CD8-positive, alpha-beta memory T cell (primary cell): ENCODE measurements around the gene EIF4A3. TPM values are rescaled to one million over a fixed set of nuclear protein-coding genes. Genes with fewer than 3 reads are reported as not detected.
A peak's percentile ranks its signal among the peaks of the same experiment; 100 is the strongest.

Source experiments
- CTCF ChIA-PET: fragments of 350-600 bp; sonication (Branson Sonifier 250); formaldehyde crosslinking; loops from one replicate; lab custom pipeline; 2021; ENCODE audit warnings: antibody characterized with exemption; lab: Charles Lee
- POLR2A ChIA-PET: fragments of 350-600 bp; sonication (Branson Sonifier 250); formaldehyde crosslinking; loops from one replicate; lab custom pipeline; 2021; ENCODE audit warnings: antibody characterized with exemption; lab: Charles Lee
- DNase-seq, 5 donors: peaks; one replicate each; pipeline versions ENCODE4 v3.0.0 to v3.0.0-alpha.2; 2020 to 2022; ENCODE audit warnings: mixed read lengths in 1 of 5
- H3K27ac ChIP-seq: one replicate; pipeline ENCODE4 v1.7.0; 2013; ENCODE audit warnings: low read depth, mild to moderate bottlenecking, low read length, moderate library complexity
- H3K27me3 ChIP-seq: 2 replicates; pipeline ENCODE4 v1.7.0; 2013; ENCODE audit warnings: low read length, mild to moderate bottlenecking; ENCODE audit not compliant: insufficient read depth, poor library complexity, severe bottlenecking
- H3K36me3 ChIP-seq: 2 replicates; pipeline ENCODE4 v1.7.0; 2013; ENCODE audit warnings: mild to moderate bottlenecking, low read length, moderate library complexity; ENCODE audit not compliant: insufficient read depth
- H3K4me1 ChIP-seq: 2 replicates; pipeline ENCODE4 v1.7.0; 2013; ENCODE audit warnings: mild to moderate bottlenecking, low read length, moderate library complexity; ENCODE audit not compliant: insufficient read depth
- H3K4me3 ChIP-seq: 2 replicates; pipeline ENCODE4 v1.7.0; 2013; ENCODE audit warnings: mild to moderate bottlenecking, low read length
- H3K9me3 ChIP-seq: 2 replicates; pipeline ENCODE4 v1.7.0; 2013; ENCODE audit warnings: mild to moderate bottlenecking, low read length
- H3K27ac Mint-ChIP-seq, 8 donors: one replicate each; pipeline ENCODE4 v1.8.0; 2020 to 2021; ENCODE audit warnings: mixed read lengths in 8 of 8, mild to moderate bottlenecking in 6 of 8, inconsistent platforms in 3 of 8, moderate library complexity in 3 of 8
- H3K27me3 Mint-ChIP-seq, 2 donors: one replicate each; pipeline ENCODE4 v1.8.0; 2020 to 2021; ENCODE audit warnings: mixed read lengths in 2 of 2, mild to moderate bottlenecking in 1 of 2, moderate library complexity in 1 of 2
- H3K36me3 Mint-ChIP-seq, 3 donors: one replicate each; pipeline ENCODE4 v1.8.0; 2020 to 2021; ENCODE audit warnings: mixed read lengths in 3 of 3, inconsistent platforms in 1 of 3, mild to moderate bottlenecking in 1 of 3
- H3K4me1 Mint-ChIP-seq, 3 donors: one replicate each; pipeline ENCODE4 v1.8.0; 2020 to 2021; ENCODE audit warnings: mixed read lengths in 3 of 3, inconsistent platforms in 1 of 3, mild to moderate bottlenecking in 1 of 3
- H3K4me3 Mint-ChIP-seq, 7 donors: one replicate each; pipeline ENCODE4 v1.8.0; 2020 to 2021; ENCODE audit warnings: mixed read lengths in 7 of 7, mild to moderate bottlenecking in 6 of 7, moderate library complexity in 4 of 7, inconsistent platforms in 2 of 7
- H3K9me3 Mint-ChIP-seq, 5 donors: one replicate each; pipeline ENCODE4 v1.8.0; 2020 to 2022; ENCODE audit warnings: mixed read lengths in 5 of 5, mild to moderate bottlenecking in 3 of 5, moderate library complexity in 2 of 5, inconsistent platforms in 1 of 5
- polyA plus RNA-seq: library from polyadenylated mRNA; unstranded; fragments of 300-500 nt; fragmentation: Illumina TruSeq; gene quantifications from one replicate; pipeline ENCODE4 v1.2.3, GENCODE V29; 2021
- total RNA-seq, 2 experiments: library from RNA; stranded (reverse); gene quantifications; one replicate each; pipeline ENCODE4 v1.2.3, GENCODE V29; 2021

Gene EIF4A3
- total and polyA plus RNA-seq, 3 experiments from 2014 or later = 77.6 to 181 (median 174) TPM

DNA sequence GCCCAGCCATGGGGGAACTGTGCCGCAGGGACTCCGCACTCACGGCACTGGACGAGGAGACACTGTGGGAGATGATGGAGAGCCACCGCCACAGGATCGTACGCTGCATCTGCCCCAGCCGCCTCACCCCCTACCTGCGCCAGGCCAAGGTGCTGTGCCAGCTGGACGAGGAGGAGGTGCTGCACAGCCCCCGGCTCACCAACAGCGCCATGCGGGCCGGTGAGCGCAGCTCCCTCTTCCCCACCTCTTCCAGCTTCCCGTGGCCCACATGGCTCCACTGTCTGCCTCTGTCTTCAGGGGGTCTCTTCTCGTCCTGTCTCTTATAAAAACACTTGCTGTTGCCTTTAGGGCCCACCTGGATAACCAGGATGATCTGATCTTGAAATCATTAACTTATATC, 34.5 kb upstream of the EIF4A3 start:
- CTCF ChIA-PET = no interaction called here
- H3K4me3 Mint-ChIP-seq = no peak overlapping the region
- POLR2A ChIA-PET = no interaction called here

DNA sequence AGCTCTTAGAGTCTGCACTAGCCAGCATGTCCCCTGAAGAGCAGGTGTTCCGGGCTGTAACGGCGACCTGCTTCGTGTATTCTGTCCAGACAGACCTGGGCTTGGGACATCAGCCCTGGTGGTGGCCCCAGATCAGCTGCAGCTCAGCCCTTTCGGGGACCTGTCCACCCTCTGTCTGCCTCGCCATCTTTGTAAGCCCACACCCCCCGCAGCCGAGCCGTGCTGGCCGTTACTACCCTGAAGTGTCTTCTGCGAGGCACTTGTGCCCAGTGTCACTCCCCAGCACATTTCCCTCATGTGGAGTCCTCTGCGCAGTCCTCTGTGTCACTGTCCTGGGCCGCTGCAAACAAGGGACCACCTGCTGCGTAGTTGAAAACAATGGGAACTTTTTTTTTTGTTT, 33.3 kb upstream of the EIF4A3 start:
- no peaks in the 10 kb centered on the region for H3K36me3 ChIP-seq
- no peaks in the 10 kb centered on the region for H3K9me3 ChIP-seq
- DNase-seq = no peak
- Mint-ChIP-seq H3K9me3 (no peaks in the 10 kb centered on the region), H3K27ac (no peak overlapping the region), H3K4me3 (no peak overlapping the region), H3K27me3 (peaks cover 6% of the 10 kb centered on the region in 2 donors), H3K4me1 (no peaks in the 10 kb centered on the region), H3K36me3 (no peaks in the 10 kb centered on the region)
- ChIA-PET POLR2A (no interaction called here), CTCF (interaction anchor here (0.9 kb wide), 1 partner anchor 17 kb away, joined by 3 read pairs; no protein-coding TSS in a partner anchor)
- no peaks in the 10 kb centered on the region for H3K4me1 ChIP-seq
- no peaks in the 10 kb centered on the region for H3K27me3 ChIP-seq
- H3K27ac ChIP-seq = no peak overlapping the region
- H3K4me3 ChIP-seq = no peak overlapping the region

More for the DNA sequence above, 34.5 kb upstream of the EIF4A3 start:
- Histone ChIP-seq H3K9me3 (no peaks in the 10 kb centered on the region), H3K27ac (no peak overlapping the region), H3K36me3 (no peaks in the 10 kb centered on the region), H3K4me1 (no peaks in the 10 kb centered on the region), H3K4me3 (no peak overlapping the region), H3K27me3 (no peaks in the 10 kb centered on the region)
- Mint-ChIP-seq H3K27me3 (peaks cover 4 to 15% of the 10 kb centered on the region in 2 donors), H3K36me3 (no peaks in the 10 kb centered on the region), H3K4me1 (no peaks in the 10 kb centered on the region), H3K27ac (no peak overlapping the region), H3K9me3 (no peaks in the 10 kb centered on the region)
- no peak for DNase-seq

DNA sequence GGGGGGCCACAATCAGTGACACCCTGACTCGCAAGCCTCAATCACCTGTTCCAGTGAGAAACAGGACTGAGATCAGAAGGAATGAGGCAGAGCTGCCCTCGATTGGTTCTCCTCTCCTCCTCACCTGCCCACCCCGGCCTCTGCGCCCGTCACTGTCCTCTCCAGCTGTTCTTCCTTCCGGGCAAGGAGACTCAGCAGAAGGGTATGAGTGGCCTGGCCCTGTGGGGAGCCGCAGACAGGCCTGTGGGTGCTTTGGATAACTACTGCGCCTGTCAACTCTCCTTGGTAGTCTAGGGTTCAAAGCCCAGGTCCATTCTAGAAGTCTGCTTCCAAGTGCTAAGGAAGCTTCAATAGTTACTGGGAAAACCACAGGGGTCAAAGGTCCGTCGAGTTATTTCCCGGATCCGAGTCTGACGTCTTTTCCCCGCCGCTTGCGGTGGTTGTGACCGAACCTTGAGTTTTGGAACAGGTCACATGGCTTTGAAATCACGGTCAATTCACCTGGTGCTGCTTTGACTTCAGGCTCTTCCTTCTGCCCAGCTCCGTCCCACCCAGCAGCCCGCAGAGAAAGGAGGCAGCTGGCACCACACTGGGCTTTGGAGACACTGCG, 31.2 kb upstream of the EIF4A3 start:
- Mint-ChIP-seq H3K27me3 (peaks cover 6% of the 10 kb centered on the region in 2 donors), H3K36me3 (no peaks in the 10 kb centered on the region), H3K4me3 (no peak overlapping the region), H3K9me3 (no peaks in the 10 kb centered on the region), H3K4me1 (no peaks in the 10 kb centered on the region), H3K27ac (no peak overlapping the region)
- Histone ChIP-seq H3K4me1 (no peaks in the 10 kb centered on the region), H3K4me3 (no peak overlapping the region), H3K27me3 (no peaks in the 10 kb centered on the region), H3K36me3 (no peaks in the 10 kb centered on the region), H3K9me3 (no peaks in the 10 kb centered on the region), H3K27ac (no peak overlapping the region)
- CTCF ChIA-PET = no interaction called here
- POLR2A ChIA-PET = no interaction called here
- no peak for DNase-seq

- peaks cover 3 to 8% of the 10 kb centered on the region in 2 donors for H3K27me3 Mint-ChIP-seq
- no peaks in the 10 kb centered on the region for H3K4me1 ChIP-seq
- H3K36me3 Mint-ChIP-seq = no peaks in the 10 kb centered on the region
- CTCF ChIA-PET = interaction anchor here (0.7 to 1.0 kb wide), 3 partner anchors 19 to 251 kb away, joined by 3 read pairs; no protein-coding TSS in a partner anchor
- H3K27ac Mint-ChIP-seq = no peak overlapping the region
- H3K4me1 Mint-ChIP-seq = no peaks in the 10 kb centered on the region
- no peaks in the 10 kb centered on the region for H3K36me3 ChIP-seq
- no peaks in the 10 kb centered on the region for H3K9me3 ChIP-seq
- no peak for DNase-seq
- H3K4me3 ChIP-seq = no peak overlapping the region
- H3K4me3 Mint-ChIP-seq = no peak overlapping the region
- no peaks in the 10 kb centered on the region for H3K27me3 ChIP-seq
- POLR2A ChIA-PET = no interaction called here
- no peaks in the 10 kb centered on the region for H3K9me3 Mint-ChIP-seq
- no peak overlapping the region for H3K27ac ChIP-seq
Observed at GRCh38 chr17:80176757-80177156, 29.8 kb upstream of the EIF4A3 start.

GRCh38 chr17:80173916-80174315, 27.0 kb upstream of the EIF4A3 start:
- no peak overlapping the region for H3K4me3 Mint-ChIP-seq
- H3K9me3 Mint-ChIP-seq = no peaks in the 10 kb centered on the region
- ChIA-PET CTCF (no interaction called here), POLR2A (no interaction called here)
- no peaks in the 10 kb centered on the region for H3K4me1 Mint-ChIP-seq
- no peaks in the 10 kb centered on the region for H3K36me3 Mint-ChIP-seq
- Histone ChIP-seq H3K27me3 (no peaks in the 10 kb centered on the region), H3K27ac (no peak overlapping the region), H3K4me1 (no peaks in the 10 kb centered on the region), H3K9me3 (no peaks in the 10 kb centered on the region), H3K36me3 (no peaks in the 10 kb centered on the region), H3K4me3 (no peak overlapping the region)
- H3K27me3 Mint-ChIP-seq = peaks cover 3 to 4% of the 10 kb centered on the region in 2 donors
- H3K27ac Mint-ChIP-seq = no peak overlapping the region
- no peak for DNase-seq

DNA sequence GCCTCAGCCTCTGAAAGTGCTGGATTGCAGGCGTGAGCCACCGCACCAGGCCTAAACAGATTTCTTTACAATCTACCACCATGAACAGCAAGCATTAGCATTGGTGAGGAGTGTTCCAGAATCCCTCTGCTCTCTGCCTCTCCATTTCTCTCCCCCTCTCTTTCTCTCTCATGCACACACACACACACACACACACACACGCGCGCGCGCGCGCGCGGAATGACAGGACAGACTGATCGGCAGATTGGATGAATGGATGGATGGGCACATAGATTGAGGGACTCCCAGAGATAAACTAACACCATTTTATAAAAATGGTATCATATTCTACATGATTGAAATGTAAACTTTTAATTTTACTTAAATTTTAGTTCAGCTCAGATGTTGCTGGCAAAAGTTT, 26.2 kb upstream of the EIF4A3 start:
- no peak overlapping the region for H3K4me3 ChIP-seq
- no peak for DNase-seq
- no peaks in the 10 kb centered on the region for H3K9me3 ChIP-seq
- Mint-ChIP-seq H3K27me3 (peaks cover 4 to 5% of the 10 kb centered on the region in 2 donors), H3K4me1 (no peaks in the 10 kb centered on the region), H3K9me3 (no peaks in the 10 kb centered on the region), H3K36me3 (no peaks in the 10 kb centered on the region), H3K27ac (no peak overlapping the region), H3K4me3 (no peak overlapping the region)
- ChIA-PET CTCF (no interaction called here), POLR2A (no interaction called here)
- H3K27me3 ChIP-seq = no peaks in the 10 kb centered on the region
- H3K27ac ChIP-seq = no peak overlapping the region
- no peaks in the 10 kb centered on the region for H3K36me3 ChIP-seq
- no peaks in the 10 kb centered on the region for H3K4me1 ChIP-seq

GRCh38 chr17:80171681-80172080, 24.8 kb upstream of the EIF4A3 start:
- Mint-ChIP-seq H3K9me3 (no peaks in the 10 kb centered on the region), H3K4me3 (no peak overlapping the region), H3K4me1 (no peaks in the 10 kb centered on the region), H3K27me3 (peaks cover 7 to 11% of the 10 kb centered on the region in 2 donors), H3K36me3 (no peaks in the 10 kb centered on the region), H3K27ac (no peak overlapping the region)
- no peaks in the 10 kb centered on the region for H3K27me3 ChIP-seq
- DNase-seq = no peak
- POLR2A ChIA-PET = no interaction called here
- no peaks in the 10 kb centered on the region for H3K36me3 ChIP-seq
- H3K4me3 ChIP-seq = no peak overlapping the region
- no peak overlapping the region for H3K27ac ChIP-seq
- H3K9me3 ChIP-seq = no peaks in the 10 kb centered on the region
- CTCF ChIA-PET = no interaction called here
- H3K4me1 ChIP-seq = no peaks in the 10 kb centered on the region

GRCh38 chr17:80169784-80170500, 23.0 kb upstream of the EIF4A3 start, which contains the start of gene CARD14:
TSS of gene CARD14 (plus strand) at chr17:80170030. CDS start at chr17:80181439, 11,409 bp downstream.
- Mint-ChIP-seq H3K36me3 (no peaks in the 10 kb centered on the region), H3K27me3 (peaks cover 6 to 11% of the 10 kb centered on the region in 2 donors), H3K27ac (peak within 1 kb of the TSS in 1 of 8 donors; percentile 54), H3K4me1 (no peaks in the 10 kb centered on the region), H3K9me3 (no peaks in the 10 kb centered on the region), H3K4me3 (no peak within 1 kb of the TSS)
- H3K36me3 ChIP-seq = no peaks in the 10 kb centered on the region
- no peak within 1 kb of the TSS for H3K4me3 ChIP-seq
- H3K27me3 ChIP-seq = no peaks in the 10 kb centered on the region
- no peak within 1 kb of the TSS for H3K27ac ChIP-seq
- CTCF ChIA-PET = no interaction called here
- POLR2A ChIA-PET = no interaction called here
- H3K9me3 ChIP-seq = no peaks in the 10 kb centered on the region
- H3K4me1 ChIP-seq = no peaks in the 10 kb centered on the region
- DNase-seq = no peak
